22Rv1 (cell line): ENCODE data around the gene PKMYT1.

Source experiments
- CTCF ChIP-seq: fragments of 450-650 bp; IDR thresholded peaks from 2 replicates; pipeline ENCODE4 v1.5.1; 2017; ENCODE audit warnings: mild to moderate bottlenecking
- ZFX ChIP-seq: fragments of 450-650 bp; IDR thresholded peaks from 2 replicates; pipeline ENCODE4 v1.6.1; 2017; ENCODE audit warnings: antibody characterized with exemption, borderline replicate concordance

GRCh38 chr16:2954656-2955381, 25.4 kb downstream of the PKMYT1 start:
- TF ChIP-seq CTCF (no peak), ZFX (no peak)
